Measurements from ENCODE around the gene LPP.

DNA sequence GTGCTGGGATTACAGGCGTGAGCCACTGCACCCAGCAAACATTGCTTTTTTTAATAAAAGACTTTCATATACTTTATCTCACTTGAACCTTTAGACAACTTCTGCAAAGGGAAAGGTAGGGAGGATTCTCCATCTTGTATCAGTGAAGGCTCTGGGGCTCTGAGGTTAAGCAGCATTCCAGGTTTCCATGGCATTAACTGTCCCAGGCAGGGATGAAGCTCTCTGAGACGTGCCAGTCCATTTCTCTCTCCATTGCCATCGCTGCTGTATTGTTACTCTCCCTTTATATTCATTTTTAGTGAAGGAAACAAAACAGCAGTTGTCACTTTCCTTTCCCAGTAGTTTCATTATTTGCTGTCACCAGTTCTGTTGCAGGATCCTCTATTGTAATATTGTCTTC, 342.4 kb downstream of the LPP start:
- TF ChIP-seq, protein P1, sequence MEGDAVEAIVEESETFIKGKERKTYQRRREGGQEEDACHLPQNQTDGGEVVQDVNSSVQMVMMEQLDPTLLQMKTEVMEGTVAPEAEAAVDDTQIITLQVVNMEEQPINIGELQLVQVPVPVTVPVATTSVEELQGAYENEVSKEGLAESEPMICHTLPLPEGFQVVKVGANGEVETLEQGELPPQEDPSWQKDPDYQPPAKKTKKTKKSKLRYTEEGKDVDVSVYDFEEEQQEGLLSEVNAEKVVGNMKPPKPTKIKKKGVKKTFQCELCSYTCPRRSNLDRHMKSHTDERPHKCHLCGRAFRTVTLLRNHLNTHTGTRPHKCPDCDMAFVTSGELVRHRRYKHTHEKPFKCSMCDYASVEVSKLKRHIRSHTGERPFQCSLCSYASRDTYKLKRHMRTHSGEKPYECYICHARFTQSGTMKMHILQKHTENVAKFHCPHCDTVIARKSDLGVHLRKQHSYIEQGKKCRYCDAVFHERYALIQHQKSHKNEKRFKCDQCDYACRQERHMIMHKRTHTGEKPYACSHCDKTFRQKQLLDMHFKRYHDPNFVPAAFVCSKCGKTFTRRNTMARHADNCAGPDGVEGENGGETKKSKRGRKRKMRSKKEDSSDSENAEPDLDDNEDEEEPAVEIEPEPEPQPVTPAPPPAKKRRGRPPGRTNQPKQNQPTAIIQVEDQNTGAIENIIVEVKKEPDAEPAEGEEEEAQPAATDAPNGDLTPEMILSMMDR (IDR thresholded peaks at IDR 0.05; ENCODE audit: low read length) = no peak
- no peak for TF ChIP-seq EZH2 (IDR thresholded peaks at IDR 0.05; ENCODE audit: borderline replicate concordance, low read length)
